IPS-15b (cell line): ENCODE measurements around the gene FCSK.
"Not testable (repeated sequence)": the region's sequence is repeated elsewhere in the genome, so short reads cannot be mapped to it uniquely, and the experiment has no call there.

ENCODE experiments used
- H3K27me3 ChIP-seq: one replicate; pipeline ENCODE4 v1.6.1; 2013; ENCODE audit warnings: low read length; ENCODE audit not compliant: control insufficient read depth, insufficient read depth
- H3K36me3 ChIP-seq: one replicate; pipeline ENCODE4 v1.6.1; 2013; ENCODE audit warnings: low read length; ENCODE audit not compliant: control insufficient read depth, insufficient read depth
- H3K4me1 ChIP-seq: one replicate; pipeline ENCODE4 v1.6.1; 2013; ENCODE audit warnings: mild to moderate bottlenecking, low read length; ENCODE audit not compliant: control insufficient read depth, insufficient read depth
- H3K4me3 ChIP-seq: one replicate; pipeline ENCODE4 v1.5.1; 2013; ENCODE audit warnings: low read depth, low read length
- H3K9ac ChIP-seq: one replicate; pipeline ENCODE4 v1.6.1; 2013; ENCODE audit warnings: low read depth, mild to moderate bottlenecking, low read length
- H3K9me3 ChIP-seq: one replicate; pipeline ENCODE4 v1.6.1; 2013; ENCODE audit warnings: mild to moderate bottlenecking, low read length; ENCODE audit not compliant: control insufficient read depth, insufficient read depth

The FCSK gene

GRCh38 chr16:70496513-70496912, 42.1 kb downstream of the FCSK start:
- Histone ChIP-seq H3K9me3 (no peaks in the 10 kb centered on the region), H3K9ac (no peak overlapping the region), H3K36me3 (peaks cover 20% of the 10 kb centered on the region), H3K4me1 (no peaks in the 10 kb centered on the region), H3K27me3 (no peaks in the 10 kb centered on the region), H3K4me3 (no peak overlapping the region)

GRCh38 chr16:70508752-70509151, 54.4 kb downstream of the FCSK start:
- Histone ChIP-seq H3K9ac (no peak overlapping the region), H3K4me1 (no peaks in the 10 kb centered on the region), H3K9me3 (no peaks in the 10 kb centered on the region), H3K27me3 (no peaks in the 10 kb centered on the region), H3K36me3 (peaks cover 21% of the 10 kb centered on the region), H3K4me3 (no peak overlapping the region)

GRCh38 chr16:70510216-70510615, 55.8 kb downstream of the FCSK start:
- H3K9me3 ChIP-seq, result no peaks in the 10 kb centered on the region
- no peaks in the 10 kb centered on the region for H3K4me1 ChIP-seq
- peaks cover 23% of the 10 kb centered on the region for H3K36me3 ChIP-seq
- H3K9ac ChIP-seq, result no peak overlapping the region
- no peak overlapping the region for H3K4me3 ChIP-seq
- H3K27me3 ChIP-seq, result no peaks in the 10 kb centered on the region

- peaks cover 25% of the 10 kb centered on the region for H3K36me3 ChIP-seq
- H3K9ac ChIP-seq, result no peak overlapping the region
- H3K4me1 ChIP-seq, result no peaks in the 10 kb centered on the region
- no peaks in the 10 kb centered on the region for H3K9me3 ChIP-seq
- H3K4me3 ChIP-seq, result no peak overlapping the region
- H3K27me3 ChIP-seq, result no peaks in the 10 kb centered on the region
Observed at GRCh38 chr16:70511833-70512232, 57.4 kb downstream of the FCSK start.

GRCh38 chr16:70512456-70512855, 58.1 kb downstream of the FCSK start:
- Histone ChIP-seq H3K4me1 (no peaks in the 10 kb centered on the region), H3K36me3 (peaks cover 22% of the 10 kb centered on the region), H3K4me3 (no peak overlapping the region), H3K9me3 (no peaks in the 10 kb centered on the region), H3K27me3 (no peaks in the 10 kb centered on the region), H3K9ac (no peak overlapping the region)

GRCh38 chr16:70520612-70521297, 66.4 kb downstream of the FCSK start:
- Histone ChIP-seq H3K27me3 (no peaks in the 10 kb centered on the region), H3K36me3 (no peaks in the 10 kb centered on the region), H3K9me3 (no peaks in the 10 kb centered on the region), H3K4me1 (peaks cover 3% of the 10 kb centered on the region), H3K4me3 (no peak overlapping the region), H3K9ac (no peak overlapping the region)

- H3K4me3 ChIP-seq, result peak overlapping the region; percentile 82
- peak overlapping the region; percentile 100 for H3K9ac ChIP-seq
- H3K9me3 ChIP-seq, result no peaks in the 10 kb centered on the region
- H3K27me3 ChIP-seq, result no peaks in the 10 kb centered on the region
- peaks cover 5% of the 10 kb centered on the region for H3K4me1 ChIP-seq
- H3K36me3 ChIP-seq, result peaks cover 8% of the 10 kb centered on the region
Observed at GRCh38 chr16:70522216-70523075, 68.1 kb downstream of the FCSK start.

- H3K9ac ChIP-seq, result peak within 1 kb of the TSS; percentile 100
- H3K4me1 ChIP-seq, result peaks cover 5% of the 10 kb centered on the region
- H3K36me3 ChIP-seq, result peaks cover 10% of the 10 kb centered on the region
Observed at GRCh38 chr16:70523076-70523742, 68.8 kb downstream of the FCSK start, which contains the start of gene COG4. COG4 (minus strand) TSS chr16:70523554; CDS start chr16:70523543, 11 bp downstream.

GRCh38 chr16:70523743-70524398, 69.5 kb downstream of the FCSK start, which contains the start of gene SF3B3:
SF3B3 (plus strand) TSS chr16:70523816; CDS start chr16:70526657, 2,841 bp downstream.
- peaks cover 5% of the 10 kb centered on the region for H3K4me1 ChIP-seq
- no peaks in the 10 kb centered on the region for H3K27me3 ChIP-seq
- H3K9me3 ChIP-seq, result no peaks in the 10 kb centered on the region
- H3K36me3 ChIP-seq, result peaks cover 16% of the 10 kb centered on the region
- peak within 1 kb of the TSS; percentile 82 for H3K4me3 ChIP-seq
- peak within 1 kb of the TSS; percentile 100 for H3K9ac ChIP-seq

More at GRCh38 chr16:70523076-70523742, 68.8 kb downstream of the FCSK start, which contains the start of gene COG4:
- Histone ChIP-seq H3K9me3 (no peaks in the 10 kb centered on the region), H3K4me3 (peak within 1 kb of the TSS; percentile 82), H3K27me3 (no peaks in the 10 kb centered on the region)

GRCh38 chr16:70524399-70524825, 70.0 kb downstream of the FCSK start:
- not testable (repeated sequence) for H3K27me3 ChIP-seq, H3K9me3 ChIP-seq, H3K4me1 ChIP-seq
- Histone ChIP-seq H3K36me3 (peaks cover 21% of the 10 kb centered on the region), H3K4me3 (peak overlapping the region; percentile 82), H3K9ac (peak overlapping the region; percentile 100)

- Histone ChIP-seq H3K9me3 (no peaks in the 10 kb centered on the region), H3K27me3 (no peaks in the 10 kb centered on the region), H3K4me3 (peak overlapping the region; percentile 14), H3K4me1 (peaks cover 5% of the 10 kb centered on the region), H3K9ac (no peak overlapping the region), H3K36me3 (peaks cover 37% of the 10 kb centered on the region)
Observed at GRCh38 chr16:70526403-70526802, 72.0 kb downstream of the FCSK start.
